OCI-LY7 (cell line): ENCODE data around the gene CD109. TPM values are rescaled to one million over a fixed set of nuclear protein-coding genes. Genes with fewer than 3 reads are reported as not detected.

Experiments used
- BruUV-seq: library from RNA; stranded (reverse); fragments of 400-500 nt; replicated peaks from 2 replicates; lab custom pipeline; 2021; lab: Mats Ljungman, UMichigan
- CTCF ChIA-PET: fragments of 300-600 bp; sonication (Branson Sonifier 250); formaldehyde crosslinking; loops from one replicate; lab custom pipeline; 2022; ENCODE audit warnings: antibody characterized with exemption; ENCODE audit not compliant: unreplicated experiment; lab: Charles Lee
- POLR2A ChIA-PET: fragments of 300-600 bp; sonication (Branson Sonifier 250); formaldehyde crosslinking; loops from one replicate; lab custom pipeline; 2022; ENCODE audit warnings: antibody characterized with exemption; lab: Charles Lee
- DNase-seq: peaks from one replicate; pipeline ENCODE4 v3.0.0-alpha.2; 2015; ENCODE audit warnings: low spot score
- H2AFZ ChIP-seq: fragments of 200-600 bp; sonication (generic), shearing (Covaris generic); 2 replicates; pipeline ENCODE4 v1.6.1; 2014; ENCODE audit warnings: mild to moderate bottlenecking, antibody characterized with exemption, low read length, moderate library complexity
- H3K27ac ChIP-seq: fragments of 200-600 bp; sonication (generic); 2 replicates; pipeline ENCODE4 v1.5.1; 2014; ENCODE audit warnings: mixed run types, low read depth, mild to moderate bottlenecking, moderate library complexity, low read length, inconsistent platforms; ENCODE audit not compliant: poor library complexity, severe bottlenecking
- H3K36me3 ChIP-seq: fragments of 200-600 bp; sonication (generic); 2 replicates; pipeline ENCODE4 v1.6.1; 2014; ENCODE audit warnings: mild to moderate bottlenecking, antibody characterized with exemption, low read length, moderate library complexity, mixed read lengths; ENCODE audit not compliant: insufficient read depth
- H3K4me1 ChIP-seq: fragments of 200-600 bp; sonication (generic); 2 replicates; pipeline ENCODE4 v1.5.1; 2014; ENCODE audit warnings: mild to moderate bottlenecking, low read length; ENCODE audit not compliant: insufficient read depth, poor library complexity, severe bottlenecking
- H3K4me2 ChIP-seq: fragments of 200-600 bp; sonication (generic); 2 replicates; pipeline ENCODE4 v1.6.1; 2014; ENCODE audit warnings: mild to moderate bottlenecking, low read length
- H3K4me3 ChIP-seq: fragments of 200-600 bp; sonication (generic); 2 replicates; pipeline ENCODE4 v1.5.1; 2014; ENCODE audit warnings: mild to moderate bottlenecking, low read depth, low read length; ENCODE audit not compliant: poor library complexity, severe bottlenecking
- H3K79me2 ChIP-seq: fragments of 200-600 bp; sonication (generic); 2 replicates; pipeline ENCODE4 v1.6.1; 2016; ENCODE audit warnings: low read depth, mild to moderate bottlenecking, low read length, moderate library complexity, mixed read lengths; ENCODE audit not compliant: insufficient read depth
- H3K9me2 ChIP-seq: fragments of 200-600 bp; sonication (generic); 2 replicates; pipeline ENCODE4 v1.6.1; 2016; ENCODE audit warnings: mild to moderate bottlenecking, low read length, mixed read lengths; ENCODE audit not compliant: insufficient read depth
- H3K9me3 ChIP-seq: fragments of 200-600 bp; sonication (generic); 2 replicates; pipeline ENCODE4 v1.6.1; 2014; ENCODE audit warnings: mild to moderate bottlenecking, mixed run types, low read length, mixed read lengths
- H4K20me1 ChIP-seq: fragments of 200-600 bp; sonication (generic); 2 replicates; pipeline ENCODE4 v1.6.1; 2014; ENCODE audit warnings: mild to moderate bottlenecking, antibody characterized with exemption, low read length, moderate library complexity, mixed read lengths; ENCODE audit not compliant: insufficient read depth
- CTCF ChIP-seq: fragments of 200-600 bp; sonication (generic); conservative IDR thresholded peaks from 2 replicates; pipeline ENCODE4 v1.5.1; 2014; ENCODE audit warnings: mild to moderate bottlenecking, antibody characterized with exemption, low read length, moderate library complexity, mixed read lengths
- EZH2phosphoT487 ChIP-seq: fragments of 200-600 bp; sonication (generic); IDR thresholded peaks from 2 replicates; pipeline ENCODE4 v1.6.1; 2018; ENCODE audit warnings: low read depth, borderline replicate concordance, mild to moderate bottlenecking, mixed run types, antibody characterized with exemption, low read length, moderate library complexity, mixed read lengths
- intact Hi-C: fragments of 100-400 bp; cut with micrococcal nuclease; formaldehyde crosslinking; loops from one replicate; pipeline ENCODE4 v1.10.0; 2022; ENCODE audit not compliant: unreplicated experiment
- total RNA-seq, 2 experiments: library from RNA; depleted of rRNA in 1 of 2; stranded (reverse); fragments of >200 nt in 1 of 2; shearing (Covaris generic) in 1 of 2; gene quantifications; 2 replicates each; pipeline ENCODE4 v1.2.3, GENCODE V29; 2014 to 2022

The CD109 gene
- total RNA-seq, 2 experiments from 2014 or later: 0.08 TPM; not detected in 1

GRCh38 chr6:73665686-73666319 is 30.2 kb upstream of the CD109 start:
- Histone ChIP-seq H3K9me3 (no peaks in the 10 kb centered on the region), H3K4me3 (no peak overlapping the region), H3K9me2 (no peaks in the 10 kb centered on the region), H3K79me2 (no peaks in the 10 kb centered on the region), H4K20me1 (no peaks in the 10 kb centered on the region), H2AFZ (no peak overlapping the region), H3K27ac (no peak overlapping the region), H3K36me3 (no peaks in the 10 kb centered on the region), H3K4me2 (no peak overlapping the region), H3K4me1 (no peaks in the 10 kb centered on the region)
- ChIA-PET CTCF (interaction anchor here (0.8 kb wide), 1 partner anchor 10 kb away, joined by 3 read pairs; no protein-coding TSS in a partner anchor), POLR2A (interaction anchor here (1.3 kb wide), 1 partner anchor 11 kb away, joined by 4 read pairs; no protein-coding TSS in a partner anchor)
- intact Hi-C loops: no loop called here
- no TSS peak for BruUV-seq
- DNase-seq: no peak
- TF ChIP-seq CTCF (no peak), EZH2phosphoT487 (no peak)

- intact Hi-C loops: no loop called here
- POLR2A ChIA-PET: interaction anchor here (1.3 kb wide), 1 partner anchor 12 kb away, joined by 4 read pairs; no protein-coding TSS in a partner anchor
Observed at GRCh38 chr6:73666393-73666792, 29.6 kb upstream of the CD109 start.

GRCh38 chr6:73667798-73668197 is 28.2 kb upstream of the CD109 start:
- Histone ChIP-seq H3K9me3 (no peaks in the 10 kb centered on the region), H4K20me1 (no peaks in the 10 kb centered on the region), H3K36me3 (no peaks in the 10 kb centered on the region), H3K27ac (no peak overlapping the region), H3K79me2 (no peaks in the 10 kb centered on the region), H2AFZ (no peak overlapping the region), H3K9me2 (no peaks in the 10 kb centered on the region), H3K4me2 (no peak overlapping the region), H3K4me3 (no peak overlapping the region), H3K4me1 (no peaks in the 10 kb centered on the region)
- DNase-seq: no peak
- POLR2A ChIA-PET: interaction anchor here (0.7 kb wide), 1 partner anchor 567 kb away, joined by 3 read pairs; no protein-coding TSS in a partner anchor
- CTCF ChIA-PET: no interaction called here
- intact Hi-C loops: no loop called here
- no TSS peak for BruUV-seq
- TF ChIP-seq EZH2phosphoT487: no peak
- TF ChIP-seq CTCF: no peak

More at GRCh38 chr6:73666393-73666792, 29.6 kb upstream of the CD109 start:
- Histone ChIP-seq H3K4me1 (no peaks in the 10 kb centered on the region), H2AFZ (no peak overlapping the region), H3K9me3 (no peaks in the 10 kb centered on the region), H3K79me2 (no peaks in the 10 kb centered on the region), H3K4me3 (no peak overlapping the region), H3K9me2 (no peaks in the 10 kb centered on the region), H3K36me3 (no peaks in the 10 kb centered on the region), H3K27ac (no peak overlapping the region), H3K4me2 (no peak overlapping the region), H4K20me1 (no peaks in the 10 kb centered on the region)
- CTCF ChIA-PET: no interaction called here
- no peak for DNase-seq
- no peak for TF ChIP-seq EZH2phosphoT487
- BruUV-seq: no TSS peak
